Activated CD8-positive, alpha-beta memory T cell treated with anti-CD3 and anti-CD28 coated beads for 48 hours (primary cell): ENCODE data around the gene KIF1B.

ENCODE experiments used
- DNase-seq, 3 experiments: peaks; one replicate each; pipeline ENCODE4 v3.0.0-alpha.2; 2020; ENCODE audit warnings: low read depth in 2 of 3, low spot score in 2 of 3

Gene KIF1B

GRCh38 chr1:10209905-10210810 lies at the start of gene KIF1B:
KIF1B (plus strand) TSS chr1:10210570; CDS start chr1:10232329, 21,759 bp downstream.
- peak; percentile 92 to 97 (median 94) for DNase-seq

DNA sequence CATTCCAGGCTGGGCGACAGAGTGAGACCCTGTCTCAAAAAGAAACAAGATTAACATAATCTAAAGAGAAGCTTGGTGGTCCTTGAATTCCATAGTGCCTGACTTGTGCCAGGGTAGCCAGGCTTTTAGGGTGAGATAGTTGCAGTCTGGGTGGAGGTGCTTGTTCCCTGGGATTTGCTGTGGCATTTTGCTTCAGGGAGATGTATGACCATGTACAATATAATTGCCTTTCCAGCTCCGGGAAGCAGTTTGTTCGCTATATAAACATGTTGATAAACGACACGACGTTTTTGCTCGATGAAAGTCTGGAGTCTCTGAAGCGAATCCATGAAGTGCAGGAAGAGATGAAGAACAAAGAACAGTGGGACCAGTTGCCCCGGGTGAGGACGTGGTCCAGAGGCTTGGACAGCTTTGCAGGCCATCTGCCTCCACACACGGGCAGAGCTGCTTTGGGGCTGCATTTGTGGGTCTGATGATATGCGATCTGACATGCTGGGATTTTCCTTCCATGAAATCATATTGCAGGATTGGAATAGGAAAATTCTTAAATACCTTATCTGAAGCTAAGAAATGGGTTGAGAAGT lies 49.4 kb upstream of the KIF1B start:
- no peak for DNase-seq

- no peak for DNase-seq
These were observed 48.7 kb upstream of the KIF1B start for GRCh38 chr1:10161541-10162290.

GRCh38 chr1:10168912-10169514 lies 41.4 kb upstream of the KIF1B start:
- no peak for DNase-seq

DNA sequence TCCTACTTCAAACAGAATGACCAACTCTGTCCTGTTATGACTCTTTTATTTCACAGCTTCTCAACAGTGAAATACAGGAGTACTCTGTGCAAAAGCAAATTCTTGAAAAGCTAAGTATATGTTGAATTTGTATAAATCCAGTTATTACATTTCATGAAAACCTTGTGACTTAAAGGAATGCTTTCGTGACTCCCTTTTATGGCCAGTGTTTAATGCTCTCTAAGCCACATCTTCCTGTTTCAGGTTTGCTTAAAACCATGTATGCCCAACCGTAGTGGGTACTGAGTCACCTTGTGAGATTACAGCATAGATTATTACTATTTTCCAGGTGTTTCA lies 40.2 kb upstream of the KIF1B start:
- DNase-seq = no peak

- no peak for DNase-seq
These were observed 39.1 kb upstream of the KIF1B start for GRCh38 chr1:10171105-10171767.

DNA sequence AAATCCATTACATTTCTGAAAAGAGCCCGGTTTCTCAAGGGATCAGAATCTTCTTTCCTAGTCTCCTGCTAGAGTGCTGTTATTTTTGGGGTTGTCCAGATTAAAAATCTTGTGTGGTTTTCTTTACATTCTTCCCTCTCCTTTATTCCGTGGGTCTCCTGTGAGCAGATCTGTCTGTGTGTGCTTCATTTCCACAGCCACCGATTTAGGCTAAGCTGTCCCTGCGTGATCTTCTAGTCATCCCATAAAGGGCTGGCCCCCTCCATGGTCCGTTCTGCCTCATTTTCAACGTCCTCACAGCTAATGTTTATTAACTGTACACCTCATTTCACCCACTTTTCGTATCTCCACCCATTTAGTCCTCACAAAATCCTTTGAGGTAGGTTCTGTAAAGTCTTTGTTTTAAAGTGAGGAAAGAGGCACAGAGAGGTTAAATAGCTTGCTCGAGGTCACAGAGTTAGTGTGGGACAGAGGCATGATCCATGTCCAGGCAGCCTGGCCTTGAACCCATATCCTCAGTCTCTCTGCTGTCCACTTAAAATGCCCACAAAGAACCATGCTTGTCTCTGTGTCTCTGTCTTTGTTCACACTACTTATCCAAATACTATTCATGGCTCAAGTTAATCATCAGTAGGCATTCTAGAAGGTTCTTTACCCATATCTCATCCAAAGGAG lies 38.2 kb upstream of the KIF1B start:
- DNase-seq = no peak

DNA sequence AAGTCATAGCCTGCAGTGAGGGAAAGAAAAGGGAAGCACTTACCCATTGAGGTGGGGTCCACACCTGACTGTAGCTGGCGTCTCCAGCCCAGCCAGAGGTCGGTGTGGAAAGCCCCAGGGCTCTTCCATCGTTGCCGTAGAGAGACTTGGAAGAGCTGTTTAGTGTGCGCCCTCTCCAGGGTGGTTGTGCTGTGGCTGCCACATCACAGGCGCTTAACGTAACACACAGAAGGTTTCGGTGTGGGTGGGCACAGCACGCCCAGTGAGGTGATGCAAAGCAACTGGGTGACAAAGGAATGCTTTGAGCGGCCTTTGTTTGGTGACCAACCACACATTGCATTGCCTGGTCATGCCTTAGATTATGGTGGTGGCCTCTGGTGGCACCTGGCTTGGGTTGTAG lies 36.8 kb upstream of the KIF1B start:
- peak in 1 of 3 experiments; percentile 7 for DNase-seq

GRCh38 chr1:10177876-10178275 lies 32.5 kb upstream of the KIF1B start:
- no peak for DNase-seq

- no peak for DNase-seq
These were observed 31.6 kb upstream of the KIF1B start for GRCh38 chr1:10178597-10179405.

DNA sequence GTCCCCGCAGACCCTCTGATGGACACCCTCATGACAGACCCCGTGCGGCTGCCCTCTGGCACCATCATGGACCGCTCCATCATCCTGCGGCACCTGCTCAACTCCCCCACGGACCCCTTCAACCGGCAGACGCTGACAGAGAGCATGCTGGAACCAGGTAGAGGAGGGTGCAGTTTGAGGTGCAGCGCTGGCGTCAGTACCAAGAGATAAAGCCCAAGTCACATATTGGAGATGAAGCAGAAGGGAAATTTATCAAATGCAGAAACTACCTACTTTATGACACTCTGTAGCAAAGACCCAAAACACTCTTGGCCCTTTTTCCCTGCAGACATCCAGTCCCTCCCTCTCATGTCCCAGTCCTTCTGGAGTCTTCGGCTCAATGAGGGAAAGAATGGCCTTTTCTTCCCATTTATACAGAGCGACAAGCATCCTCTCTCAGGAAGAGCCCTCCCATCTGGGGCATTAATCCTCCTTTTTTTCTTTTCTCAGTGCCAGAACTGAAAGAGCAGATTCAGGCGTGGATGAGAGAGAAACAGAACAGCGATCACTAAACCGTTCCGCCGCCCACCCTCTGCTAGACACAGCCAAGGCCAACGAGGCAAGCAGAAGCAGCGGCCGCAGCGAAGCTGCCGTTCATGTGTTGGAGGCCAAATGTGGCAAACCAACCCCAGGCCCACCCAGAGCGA lies 30.8 kb upstream of the KIF1B start:
- no peak for DNase-seq

DNA sequence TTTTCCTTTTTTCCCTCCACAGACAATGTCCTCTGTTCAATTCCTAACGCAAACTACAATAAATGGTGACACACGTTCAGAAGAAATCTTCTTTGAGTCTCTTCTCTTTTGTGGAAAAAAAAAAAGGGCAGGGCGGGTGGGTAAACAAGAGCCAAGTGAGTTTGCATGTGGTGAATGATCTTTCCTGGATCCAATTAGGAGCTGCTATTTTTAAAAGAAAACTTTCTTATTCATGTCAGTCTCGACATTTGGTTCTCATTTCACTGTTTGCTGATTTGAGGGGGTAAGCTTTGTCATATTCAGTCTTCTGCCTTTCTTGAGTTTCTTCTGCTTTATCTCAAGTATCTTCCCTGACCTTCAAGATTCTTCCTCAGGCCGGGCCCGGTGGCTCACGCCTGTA lies 29.2 kb upstream of the KIF1B start:
- no peak for DNase-seq

DNA sequence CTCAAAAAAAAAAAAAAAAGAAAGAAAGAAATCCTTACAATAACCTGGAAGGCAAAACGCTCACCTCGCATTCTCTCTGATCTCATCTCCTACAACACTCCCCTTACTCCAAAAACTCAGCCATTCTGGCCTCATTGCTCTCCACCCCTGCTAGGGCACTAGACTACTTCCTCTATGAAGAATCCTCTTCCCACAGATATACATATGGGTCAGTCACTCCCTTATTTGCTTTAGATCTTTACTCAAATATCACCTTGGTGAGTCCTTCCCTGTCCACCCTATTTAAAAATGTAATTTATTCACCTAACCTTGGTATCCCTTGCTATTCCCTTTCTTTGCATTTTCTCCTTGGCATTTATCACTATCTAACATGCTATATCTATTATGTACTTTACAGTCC lies 24.6 kb upstream of the KIF1B start:
- no peak for DNase-seq

DNA sequence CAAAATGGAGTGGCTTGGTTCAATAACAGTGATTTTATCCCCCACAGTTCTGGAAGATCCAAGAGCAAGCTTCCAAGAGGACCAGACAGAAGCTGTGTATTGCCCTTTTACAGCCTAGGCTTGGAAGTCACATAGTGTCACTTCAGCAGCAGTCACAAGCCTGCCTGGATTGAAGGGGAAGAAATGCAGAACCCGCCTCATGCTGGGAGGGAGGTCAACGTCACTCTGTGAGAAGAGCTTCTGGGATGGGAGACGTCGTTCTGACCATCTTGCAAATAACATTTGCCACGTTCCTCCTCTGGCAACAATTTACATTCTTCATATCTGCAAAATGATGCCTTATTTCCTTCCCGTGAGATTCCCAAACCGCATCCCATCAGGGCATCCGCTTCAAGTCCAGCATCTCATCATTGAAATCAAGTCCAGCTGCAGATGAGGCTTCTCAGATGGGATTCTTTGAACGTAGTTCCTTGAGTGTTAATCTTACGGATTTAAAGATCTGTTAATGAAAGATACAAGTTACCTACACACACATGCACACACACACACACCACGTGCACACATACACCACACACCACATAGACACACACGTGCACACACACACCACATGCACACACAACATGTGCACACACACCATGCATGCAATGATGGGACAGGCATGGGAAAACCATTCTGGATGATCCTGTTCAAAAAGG lies 23.9 kb upstream of the KIF1B start:
- DNase-seq = no peak

DNA sequence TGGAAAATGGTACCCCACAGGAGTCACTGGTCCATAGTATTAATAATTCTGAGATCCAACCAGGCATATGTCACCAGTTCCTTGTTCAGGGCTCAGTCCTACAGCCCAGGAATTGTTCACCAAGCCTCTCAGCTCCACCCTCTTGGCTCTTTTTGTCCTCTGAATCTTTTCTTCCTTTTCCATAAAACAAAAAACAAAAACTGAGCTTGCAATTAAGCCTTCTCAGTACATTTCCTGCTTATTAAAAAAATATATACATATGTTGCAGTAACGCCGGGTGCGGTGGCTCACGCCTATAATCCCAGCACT lies 23.4 kb upstream of the KIF1B start:
- no peak for DNase-seq

DNA sequence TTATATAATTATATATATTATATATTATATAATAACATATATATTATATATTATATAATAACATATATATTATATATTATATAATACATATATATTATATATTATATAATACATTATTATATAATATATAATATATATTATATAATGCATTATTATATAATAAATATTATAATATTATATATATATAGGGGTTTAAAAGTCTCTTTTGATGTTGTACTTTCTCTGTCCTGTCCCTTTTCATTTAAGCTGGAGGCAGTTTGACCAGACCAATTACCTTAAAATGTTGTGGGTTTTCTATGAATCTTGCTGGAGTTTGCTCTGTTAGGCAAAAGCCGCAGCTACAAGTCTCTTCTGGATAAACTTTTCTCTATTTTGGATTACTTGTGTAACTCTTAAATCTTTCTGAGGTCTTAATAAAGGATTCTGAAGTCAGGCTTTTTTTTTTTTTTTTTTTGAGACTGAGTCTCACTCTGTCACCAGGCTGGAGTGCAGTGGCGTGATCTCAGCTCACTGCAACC lies 22.2 kb upstream of the KIF1B start:
- no peak for DNase-seq

GRCh38 chr1:10189659-10190058 lies 20.7 kb upstream of the KIF1B start:
- DNase-seq = no peak

- no peak for DNase-seq
These were observed 18.1 kb upstream of the KIF1B start for GRCh38 chr1:10192263-10192662.

- DNase-seq = no peak
These were observed 17.1 kb upstream of the KIF1B start for GRCh38 chr1:10193288-10193687.
